SKM-1 (cell line): ENCODE measurements around the gene FASN.
A peak's percentile ranks its signal among the peaks of the same experiment; 100 is the strongest.

Experiments
- DNase-seq: peaks from one replicate; lab custom pipeline; 2025; ENCODE audit not compliant: unreplicated experiment; lab: John Stamatoyannopoulos, UW

The FASN gene

GRCh38 chr17:82118168-82118814, 20.3 kb upstream of the FASN start:
- no peak for DNase-seq

- no peak for DNase-seq
These were observed 19.4 kb upstream of the FASN start for GRCh38 chr17:82117139-82118090.

- DNase-seq = no peak
These were observed 18.2 kb upstream of the FASN start for GRCh38 chr17:82116246-82116645.

GRCh38 chr17:82114872-82115271, 16.8 kb upstream of the FASN start:
- DNase-seq = no peak

GRCh38 chr17:82114447-82114846, 16.4 kb upstream of the FASN start:
- DNase-seq = no peak

- DNase-seq = no peak
These were observed 15.9 kb upstream of the FASN start for GRCh38 chr17:82113941-82114340.

GRCh38 chr17:82113422-82113821, 15.4 kb upstream of the FASN start:
- DNase-seq = no peak

- DNase-seq = no peak
These were observed 14.9 kb upstream of the FASN start for GRCh38 chr17:82112914-82113311.

GRCh38 chr17:82112181-82112913, 14.3 kb upstream of the FASN start:
- no peak for DNase-seq

- no peak for DNase-seq
These were observed 12.3 kb upstream of the FASN start for GRCh38 chr17:82110298-82110697.

GRCh38 chr17:82108961-82109475, 11.0 kb upstream of the FASN start:
- no peak for DNase-seq

GRCh38 chr17:82108496-82108945, 10.5 kb upstream of the FASN start:
- DNase-seq = no peak

GRCh38 chr17:82108038-82108437, 10.0 kb upstream of the FASN start:
- DNase-seq = no peak

- no peak for DNase-seq
These were observed 9.4 kb upstream of the FASN start for GRCh38 chr17:82107341-82107860.

- no peak for DNase-seq
These were observed 8.8 kb upstream of the FASN start for GRCh38 chr17:82106688-82107305.

- DNase-seq = peak; percentile 85
These were observed 8.0 kb upstream of the FASN start for GRCh38 chr17:82105882-82106687.

- DNase-seq = no peak
These were observed 7.4 kb upstream of the FASN start for GRCh38 chr17:82105417-82105881.

- DNase-seq = no peak
These were observed 6.9 kb upstream of the FASN start for GRCh38 chr17:82104797-82105416.
